Stimulated activated CD4-positive, alpha-beta T cell treated with anti-CD3 and anti-CD28 coated beads, Interleukin-1b, Interleukin-23, amount 100 ng/mL, for 24 hours (primary cell): Measurements from ENCODE around the gene UGT2B7.
"Not testable (repeated sequence)": the region's sequence is repeated elsewhere in the genome, so short reads cannot be mapped to it uniquely, and the experiment has no call there.

ENCODE experiments used
- DNase-seq, 4 experiments: peaks; one replicate each; pipeline ENCODE4 v3.0.0-alpha.2; 2020; ENCODE audit warnings: low read depth in 4 of 4, low spot score in 1 of 4

UGT2B7 gene

DNA sequence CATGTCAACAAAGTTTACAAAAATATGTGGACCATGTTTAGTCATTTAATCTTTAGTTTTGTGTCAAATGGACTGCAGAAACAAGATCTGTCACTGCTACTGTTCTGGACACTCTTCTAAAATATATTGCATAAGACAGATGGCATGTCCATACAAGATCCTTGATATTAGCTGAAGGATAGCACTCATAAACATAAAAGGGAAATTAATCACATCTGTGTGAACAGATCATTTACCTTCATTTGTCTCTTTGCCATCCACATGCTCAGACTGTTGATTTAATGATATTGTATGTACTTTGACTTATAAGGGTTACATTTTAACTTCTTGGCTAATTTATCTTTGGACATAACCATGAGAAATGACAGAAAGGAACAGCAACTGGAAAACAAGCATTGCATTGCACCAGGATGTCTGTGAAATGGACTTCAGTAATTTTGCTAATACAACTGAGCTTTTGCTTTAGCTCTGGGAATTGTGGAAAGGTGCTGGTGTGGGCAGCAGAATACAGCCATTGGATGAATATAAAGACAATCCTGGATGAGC lies at the start of gene UGT2B7:
Gene UGT2B7 (plus strand): TSS at position 364 of the 546 bp plus-strand sequence. CDS start 47 bp downstream, at position 411.
- DNase-seq: no peak

DNA sequence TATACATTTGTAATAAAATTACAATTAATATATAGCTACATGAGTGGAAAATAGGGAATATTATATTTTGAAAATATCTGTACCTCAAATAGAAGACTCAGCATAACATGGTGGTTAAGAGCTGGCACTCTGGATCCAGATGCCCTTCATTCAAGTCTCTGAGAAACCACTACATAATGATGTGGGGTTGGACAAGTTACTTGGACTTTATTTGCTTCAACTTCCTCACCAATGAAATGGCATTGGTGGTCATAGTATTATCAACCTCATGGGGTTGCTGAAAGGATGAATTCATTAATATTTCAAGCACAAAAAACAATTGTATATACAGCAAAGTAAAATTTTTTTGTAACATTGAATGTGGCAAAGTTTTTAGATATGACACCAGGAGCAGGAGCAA lies 46.4 kb upstream of the UGT2B7 start:
- no peak for DNase-seq

DNA sequence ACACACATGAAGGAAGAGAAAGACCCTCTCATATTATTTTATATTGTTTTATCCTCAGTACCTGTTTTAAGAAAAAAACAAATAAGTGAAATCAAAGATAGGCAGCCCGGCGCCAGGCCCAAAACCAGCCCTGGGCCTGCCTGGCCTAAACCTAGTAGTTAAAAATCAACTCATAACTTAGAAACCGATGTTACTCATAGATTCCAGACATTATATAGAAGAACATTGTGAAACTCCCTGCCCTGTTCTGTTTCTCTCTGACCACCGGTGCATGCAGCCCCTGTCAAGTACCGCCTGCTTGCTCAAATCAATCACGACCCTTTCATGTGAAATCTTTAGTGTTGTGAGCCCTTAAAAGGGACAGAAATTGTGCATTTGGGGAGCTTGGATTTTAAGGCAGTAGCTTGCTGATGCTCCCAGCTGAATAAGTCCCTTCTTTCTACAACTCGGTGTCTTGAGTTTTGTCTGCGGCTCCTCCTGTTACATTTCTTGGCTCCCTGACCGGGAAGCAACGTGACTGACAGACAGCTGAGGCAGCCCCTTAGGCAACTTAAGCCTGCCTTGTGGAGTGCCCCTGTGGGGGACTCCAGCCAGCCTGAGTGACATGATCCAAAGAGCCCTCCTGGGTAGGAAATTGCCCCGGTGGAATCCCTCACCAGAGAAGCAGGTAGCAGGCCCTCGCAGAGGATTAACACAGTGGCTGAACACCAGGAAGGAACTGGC lies 45.3 kb upstream of the UGT2B7 start:
- not testable (repeated sequence) for DNase-seq

DNA sequence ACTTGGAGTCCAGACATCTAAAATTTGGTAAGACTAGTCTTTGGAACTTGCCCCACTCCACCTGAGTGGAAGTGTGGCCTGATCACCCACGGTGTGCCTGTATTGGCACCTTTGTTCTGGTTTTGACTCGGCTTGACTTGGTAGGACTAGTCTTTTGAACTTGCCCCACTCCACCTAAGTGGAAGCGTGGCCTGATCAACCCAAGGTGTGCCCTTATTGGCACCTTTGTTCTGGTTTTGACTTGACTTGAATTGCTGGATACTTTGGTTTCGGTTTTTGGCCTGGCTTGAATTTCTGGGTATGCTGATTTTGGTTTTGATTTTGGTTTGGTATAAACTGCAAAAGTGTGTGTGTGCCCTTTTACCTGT lies 44.7 kb upstream of the UGT2B7 start:
- no peak for DNase-seq

DNA sequence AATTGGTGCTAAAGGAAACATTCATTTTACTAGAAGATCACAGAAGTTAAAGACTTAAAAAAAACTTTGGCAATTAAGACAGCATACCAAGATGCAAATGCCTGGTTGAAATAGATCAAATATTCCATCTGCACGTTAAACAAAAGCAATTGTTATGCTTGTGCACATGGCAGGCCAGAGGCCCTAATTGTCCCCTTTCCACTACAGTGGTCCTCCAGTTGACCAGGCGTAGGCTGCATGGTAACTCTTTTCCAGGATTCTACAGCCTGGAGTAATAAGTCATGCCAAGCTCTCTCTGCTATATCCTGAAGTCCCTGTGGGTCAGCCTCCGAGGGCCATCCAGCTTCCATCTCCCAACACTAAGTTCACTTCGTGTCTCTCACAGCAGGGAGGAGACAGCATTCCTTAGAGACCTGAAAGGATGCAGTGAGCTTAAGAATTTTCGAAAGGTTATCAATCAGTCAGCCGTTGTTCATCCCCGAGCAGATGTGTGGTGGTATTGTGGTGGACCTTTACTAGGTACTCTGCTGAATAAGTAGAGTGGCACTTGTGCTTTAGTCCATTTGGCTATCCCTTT lies 42.9 kb upstream of the UGT2B7 start:
- DNase-seq: not testable (repeated sequence)

DNA sequence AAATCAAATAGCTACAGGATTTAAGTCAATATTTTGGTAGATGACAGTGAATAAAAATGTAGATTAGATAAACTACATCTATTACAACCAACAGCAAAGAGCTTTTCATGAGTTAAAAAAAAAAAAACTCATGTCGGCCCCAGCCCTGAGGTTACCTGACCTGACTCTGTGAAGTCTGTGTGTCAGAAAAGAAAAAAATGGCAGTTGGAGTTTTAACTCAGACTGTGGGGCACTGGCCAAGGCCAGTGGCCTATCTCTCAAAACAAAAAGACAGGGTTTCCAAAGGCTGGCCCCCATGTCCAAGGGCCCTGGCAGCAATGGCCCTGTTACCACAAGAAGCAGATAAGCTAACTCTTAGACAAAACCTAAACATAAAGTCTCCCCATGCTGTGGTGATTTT lies 42.2 kb upstream of the UGT2B7 start:
- DNase-seq: not testable (repeated sequence)

DNA sequence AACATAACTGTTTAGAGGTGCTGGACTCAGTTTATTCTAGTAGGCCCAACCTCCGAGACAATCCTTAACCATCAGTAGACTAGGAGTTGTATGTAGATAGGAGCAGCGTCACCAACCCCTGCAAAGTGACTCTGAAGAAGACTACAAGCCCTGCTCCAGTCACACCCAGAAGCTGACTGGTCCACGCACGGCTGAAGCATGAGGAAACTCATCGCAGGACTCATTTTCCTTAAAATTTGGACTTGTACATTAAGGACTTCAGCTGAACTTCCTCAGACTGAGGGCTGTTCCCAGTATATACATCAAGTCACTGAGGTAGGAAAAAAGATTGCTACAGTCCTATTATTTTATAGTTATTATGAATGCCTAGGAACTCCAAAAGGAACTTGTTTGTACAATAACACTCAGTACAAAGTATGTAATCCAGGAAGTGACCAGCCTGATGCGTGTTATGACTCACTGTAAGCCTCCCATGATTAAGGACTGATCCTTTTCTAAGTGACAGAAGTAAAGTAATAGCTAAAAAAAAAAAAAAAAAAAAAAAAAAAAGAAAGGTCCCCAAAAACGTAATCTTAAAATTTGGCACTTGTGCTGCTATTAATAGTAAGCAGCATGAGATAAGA lies 41.6 kb upstream of the UGT2B7 start:
- no peak for DNase-seq

DNA sequence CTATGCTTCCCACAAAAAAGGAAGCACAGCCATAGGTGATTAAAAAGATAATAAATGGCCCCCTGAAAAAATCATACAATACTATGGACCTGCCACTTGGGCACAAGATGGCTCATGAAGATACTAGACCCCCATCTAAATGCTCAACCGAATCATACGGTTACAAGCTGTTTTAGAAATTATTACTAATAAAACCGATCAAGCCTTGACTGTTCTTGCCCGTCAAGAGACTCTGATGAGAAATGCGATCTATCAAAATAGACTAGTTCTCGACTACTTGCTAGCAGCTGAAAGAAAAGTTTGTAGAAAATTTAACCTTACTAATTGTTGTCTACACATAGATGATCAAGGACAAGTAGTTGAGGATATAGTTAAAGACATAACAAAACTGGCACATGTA lies 40.1 kb upstream of the UGT2B7 start:
- no peak for DNase-seq

DNA sequence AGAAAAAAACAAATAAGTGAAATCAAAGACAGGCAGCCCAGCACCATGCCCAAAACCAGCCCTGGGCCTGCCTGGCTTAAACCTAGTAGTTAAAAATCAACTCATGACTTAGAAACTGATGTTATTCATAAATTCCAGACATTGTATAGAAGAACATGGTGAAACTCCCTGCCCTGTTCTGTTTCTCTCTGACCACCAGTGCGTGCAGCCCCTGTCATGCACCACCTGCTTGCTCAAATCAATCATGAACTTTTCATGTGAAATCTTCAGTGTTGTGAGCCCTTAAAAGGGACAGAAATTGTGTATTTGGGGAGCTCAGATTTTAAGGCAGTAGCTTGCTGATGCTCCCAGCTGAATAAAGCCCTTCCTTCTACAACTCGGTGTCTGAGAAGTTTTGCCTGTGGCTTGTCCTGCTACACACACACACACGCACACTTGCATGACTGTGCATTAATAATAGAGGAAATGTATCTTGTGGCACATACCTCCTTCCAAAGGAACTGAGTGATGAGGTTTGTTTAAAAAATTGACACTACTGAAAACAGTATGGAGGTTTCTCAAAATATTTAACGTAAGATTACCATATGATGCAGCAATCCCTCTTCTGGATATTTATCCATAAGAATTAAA lies 39.2 kb upstream of the UGT2B7 start:
- DNase-seq: no peak

DNA sequence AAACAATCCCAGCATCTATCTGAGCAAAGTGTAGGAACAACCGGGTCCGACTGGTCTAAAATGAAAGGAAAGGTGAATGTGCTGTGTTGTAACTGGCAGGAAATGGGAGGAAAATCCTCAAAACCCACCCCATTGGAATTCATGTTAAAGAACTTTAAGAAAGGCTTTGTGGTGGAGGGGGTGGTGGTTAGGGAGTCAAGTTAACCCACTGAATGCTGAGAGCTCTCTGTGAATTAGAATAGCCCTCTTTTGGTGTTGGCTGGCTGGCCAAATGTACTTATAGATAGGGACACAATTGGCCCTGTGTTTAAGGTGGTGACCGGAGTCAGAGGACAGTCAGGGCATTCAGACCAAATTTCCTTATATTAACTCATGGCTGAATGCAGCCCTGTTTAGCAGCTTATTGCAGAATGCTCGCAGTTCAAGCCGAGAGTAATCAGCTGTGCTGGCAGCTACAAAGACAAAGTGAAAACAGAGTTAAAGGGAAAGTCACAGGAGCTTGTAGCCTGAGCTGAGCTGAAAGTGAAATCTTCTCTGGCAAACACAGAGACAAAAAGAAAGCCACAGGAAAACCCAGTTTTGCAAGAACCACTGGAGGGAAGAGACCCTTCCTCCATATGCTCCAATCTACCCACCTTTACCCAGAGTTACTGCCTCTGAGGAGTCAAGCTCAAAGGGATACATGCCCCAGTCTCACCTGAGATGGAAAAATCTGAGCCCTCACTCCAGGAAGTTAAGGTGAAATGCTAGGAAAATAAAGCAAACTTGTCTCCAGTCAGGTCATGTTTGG lies 38.5 kb upstream of the UGT2B7 start:
- no peak for DNase-seq

DNA sequence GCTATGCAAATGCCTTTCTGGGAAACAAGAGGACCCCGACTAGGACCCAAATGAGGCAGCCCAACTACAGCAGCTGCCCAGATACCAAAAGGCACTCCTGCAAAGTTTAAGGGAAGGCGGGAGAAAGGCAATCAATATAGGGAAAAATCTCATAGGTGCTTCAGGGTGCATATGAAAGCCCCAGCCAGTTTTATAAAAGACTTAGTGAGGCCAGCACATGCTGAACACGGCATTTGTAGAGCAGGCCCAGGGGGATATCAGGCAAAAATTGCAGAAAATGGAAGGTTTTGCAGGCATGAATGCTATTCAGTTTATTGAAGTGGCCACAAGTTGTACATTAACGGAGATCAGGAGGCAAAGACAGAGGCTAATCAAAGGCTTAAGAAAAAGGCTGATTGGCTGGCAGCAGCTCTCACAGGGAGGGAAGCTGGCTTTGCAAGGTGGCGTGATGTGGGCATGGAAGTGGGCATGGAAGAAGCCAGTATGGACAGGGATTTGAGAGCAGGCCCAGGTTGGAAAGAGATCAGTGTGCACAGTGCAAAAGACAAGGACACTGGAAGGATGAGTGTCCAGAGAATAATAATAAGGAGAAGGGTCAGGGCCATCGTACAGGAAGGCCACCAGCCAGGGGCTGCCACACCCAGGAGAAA lies 37.7 kb upstream of the UGT2B7 start:
- DNase-seq: no peak

DNA sequence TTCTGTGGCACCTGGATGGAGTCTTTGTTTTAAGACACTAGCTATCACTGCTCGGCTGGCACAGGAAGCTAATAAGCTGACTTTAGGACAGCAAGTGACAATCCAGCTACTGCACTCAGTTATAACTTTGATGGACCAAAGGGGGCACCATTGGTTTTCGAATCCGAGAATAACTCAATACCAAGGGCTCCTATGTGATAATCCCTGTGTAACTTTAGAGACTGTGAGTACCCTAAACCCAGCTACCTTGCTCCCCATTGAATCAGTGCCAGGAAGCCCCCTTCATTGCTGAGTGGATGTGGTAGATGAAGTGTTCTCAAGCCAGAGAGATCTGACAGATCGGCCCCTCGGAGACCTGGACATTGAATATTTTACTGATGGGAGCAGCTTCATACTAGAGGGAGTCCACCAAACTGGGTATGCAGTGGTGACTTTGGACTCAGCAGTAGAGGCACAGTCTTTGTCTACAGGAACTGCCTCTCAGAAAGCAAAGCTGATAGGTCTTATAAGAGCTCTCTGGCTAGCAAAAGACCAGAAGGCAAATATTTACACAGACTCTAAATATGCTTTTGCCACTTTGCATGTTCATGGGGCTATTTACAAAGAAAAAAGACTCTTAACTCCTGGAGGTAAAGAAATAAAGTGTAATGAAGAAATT lies 35.5 kb upstream of the UGT2B7 start:
- no peak for DNase-seq

DNA sequence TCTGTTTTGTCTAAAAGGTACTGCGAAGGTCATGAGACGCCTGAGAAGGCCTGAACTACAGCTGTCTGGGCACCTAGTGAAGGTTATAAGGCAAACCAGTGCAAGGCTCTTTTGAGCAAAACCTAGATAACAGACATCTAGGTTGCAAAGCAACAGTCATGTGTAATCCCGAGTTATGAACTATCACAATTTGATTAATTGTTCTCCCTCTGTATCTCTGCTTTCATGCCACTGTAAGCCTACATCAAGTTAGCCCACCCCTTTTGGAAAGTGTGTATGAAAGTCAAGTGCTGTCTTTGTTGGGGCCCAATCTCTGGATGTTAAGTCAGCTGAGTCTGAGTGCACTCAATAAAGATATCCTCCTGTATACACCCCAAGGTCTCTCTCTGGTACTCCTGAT lies 31.9 kb upstream of the UGT2B7 start:
- DNase-seq: no peak

DNA sequence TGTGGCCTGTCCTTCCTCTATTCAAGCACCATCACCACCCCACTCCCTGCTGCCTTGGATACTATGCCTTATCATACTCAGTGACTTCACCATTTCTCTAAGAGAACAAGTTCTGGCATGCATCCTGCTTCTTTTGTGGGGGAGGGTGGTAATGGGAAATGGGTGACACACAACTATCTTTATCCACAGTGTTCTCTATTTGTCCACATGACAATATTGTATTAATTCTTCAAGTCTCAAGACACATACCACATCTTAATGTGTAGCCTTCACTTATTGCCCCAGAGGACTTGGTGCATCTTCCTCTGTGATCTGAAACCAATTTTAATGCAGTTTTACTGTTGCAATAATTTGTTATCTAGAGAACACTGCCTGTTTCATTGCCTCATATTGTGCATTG lies 29.3 kb upstream of the UGT2B7 start:
- no peak for DNase-seq

DNA sequence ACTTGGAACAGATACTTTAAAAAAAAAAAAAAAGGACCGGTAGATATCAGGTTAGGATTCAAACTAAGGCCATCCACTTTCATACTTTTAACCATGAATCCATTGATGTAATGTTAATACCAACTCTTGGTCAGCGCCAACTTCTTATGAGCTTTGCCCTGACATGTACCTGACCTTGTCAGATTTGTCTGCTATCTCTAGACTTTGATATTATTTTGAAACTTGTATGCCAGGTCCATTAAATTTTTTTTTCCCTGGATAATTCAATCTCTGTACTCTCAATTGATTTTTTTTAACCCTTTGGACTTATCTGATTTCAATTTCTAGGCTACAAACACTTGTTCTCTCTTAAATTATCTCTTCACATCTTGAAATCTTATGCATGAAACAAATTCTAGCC lies 27.2 kb upstream of the UGT2B7 start:
- no peak for DNase-seq

DNA sequence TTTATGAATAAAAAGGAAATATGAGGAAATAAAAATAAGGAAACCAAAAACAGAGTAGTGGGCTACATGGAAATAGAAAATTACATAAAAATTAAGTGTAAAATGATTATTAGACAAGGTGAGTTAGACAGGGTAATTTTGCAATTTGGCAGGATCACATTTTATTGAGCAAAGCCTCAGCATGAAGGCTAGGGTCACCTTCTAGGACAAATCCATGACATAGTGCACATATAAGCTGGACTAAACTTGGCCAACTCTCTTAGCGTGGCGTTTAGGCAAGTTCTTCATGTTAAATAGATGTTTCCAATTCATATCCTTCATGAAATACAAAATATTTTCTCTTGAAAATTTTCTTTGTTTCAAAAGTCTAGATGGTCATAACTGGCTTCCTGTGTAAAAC lies 25.7 kb upstream of the UGT2B7 start:
- no peak for DNase-seq

DNA sequence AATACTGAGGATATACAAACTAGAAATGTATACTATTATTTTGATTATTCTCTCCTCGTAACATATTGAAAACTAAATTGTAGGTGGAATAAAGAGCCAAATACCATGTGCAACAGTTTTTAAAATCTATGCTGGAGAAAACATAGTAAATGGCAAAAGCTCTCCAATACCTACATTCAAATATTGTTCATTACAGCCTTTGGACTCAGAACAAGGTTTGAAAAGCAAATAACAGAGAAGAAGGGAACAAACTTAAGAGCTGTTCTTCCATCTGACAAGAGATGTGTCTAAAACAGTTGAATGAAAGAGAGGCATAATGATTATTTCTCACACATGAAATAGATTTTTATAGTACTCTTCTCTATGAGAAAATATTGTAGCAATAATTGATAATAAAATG lies 25.0 kb upstream of the UGT2B7 start:
- no peak for DNase-seq

DNA sequence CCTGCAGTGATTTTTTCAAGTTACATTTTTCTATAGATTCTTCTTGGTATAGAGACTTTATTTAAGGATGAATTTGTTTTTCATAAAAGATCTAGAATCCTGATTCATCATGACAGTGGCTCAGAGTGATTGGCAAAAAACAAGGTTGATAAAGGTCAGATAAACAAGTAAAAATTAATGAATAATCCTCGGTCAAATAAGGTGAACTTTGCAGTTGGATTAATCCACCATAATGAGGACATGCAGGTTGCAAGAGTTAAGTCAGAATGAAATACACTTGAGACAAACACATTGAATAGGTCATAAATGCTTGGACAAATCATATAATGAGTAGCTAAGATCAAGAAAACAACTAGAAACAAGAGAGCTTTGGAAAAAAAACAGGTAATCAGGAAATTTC lies 22.9 kb upstream of the UGT2B7 start:
- no peak for DNase-seq

DNA sequence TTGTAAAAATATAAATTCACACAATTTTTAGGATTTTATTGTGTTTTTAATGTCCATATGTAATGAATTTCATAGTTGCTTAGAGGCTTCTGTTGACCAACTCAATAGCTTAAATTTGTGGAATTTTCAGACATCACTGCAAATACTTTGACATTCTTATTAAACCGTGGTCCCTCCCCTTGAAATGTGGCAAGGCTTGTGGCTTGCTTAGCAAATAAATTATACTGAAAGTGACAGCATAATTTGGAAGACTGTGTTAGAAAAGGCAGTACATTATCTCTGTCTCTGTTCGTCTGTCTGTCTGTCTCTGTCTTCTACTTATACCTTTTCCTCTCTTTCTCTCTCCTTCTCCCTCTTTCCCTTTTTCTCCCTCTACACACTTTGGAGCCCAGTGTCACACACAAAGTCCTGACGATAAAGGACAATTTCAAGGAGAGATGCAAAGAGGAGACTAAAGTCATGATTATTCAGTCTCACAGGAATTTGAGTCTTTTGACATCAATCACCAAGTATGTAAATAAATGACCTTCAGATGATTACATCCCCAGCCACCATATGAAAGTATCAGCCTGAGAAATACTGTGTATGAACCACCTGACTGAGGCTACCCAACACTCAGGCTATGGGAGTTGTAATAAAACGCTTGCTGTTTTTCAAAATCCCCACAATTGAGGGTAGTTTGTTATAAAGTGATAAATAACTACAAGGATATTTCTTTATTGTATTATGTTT lies 21.0 kb upstream of the UGT2B7 start:
- DNase-seq: no peak
